K562 (cell line): Measurements from ENCODE around the gene SLC48A1. TPM values are rescaled to one million over a fixed set of nuclear protein-coding genes. Genes with fewer than 3 reads are reported as not detected.

Source experiments
- GABPA ChIP-seq: fragments of 200-800 bp; sonication (Bioruptor generic); conservative IDR thresholded peaks from 2 replicates; pipeline ENCODE4 v1.6.1; 2016; ENCODE audit warnings: low read depth, missing genetic modification characterization, missing compliant biosample characterization
- GATA2 ChIP-seq: sonication (generic); formaldehyde crosslinking; IDR thresholded peaks from 2 replicates; pipeline ENCODE4 v1.4.0; 2020; ENCODE audit warnings: mild to moderate bottlenecking, missing genetic modification reagents
- MAFG ChIP-seq: fragments of 450-650 bp; conservative IDR thresholded peaks from 2 replicates; pipeline ENCODE4 v1.6.1; 2016; ENCODE audit warnings: missing genetic modification characterization, missing compliant biosample characterization
- NR1H2 ChIP-seq: sonication (generic); formaldehyde crosslinking; IDR thresholded peaks from 2 replicates; pipeline ENCODE4 v1.4.0; 2020; ENCODE audit warnings: mild to moderate bottlenecking, missing genetic modification reagents
- RBM25 ChIP-seq: fragments of 200-400 bp; formaldehyde crosslinking; IDR thresholded peaks from 2 replicates; pipeline ENCODE4 v1.6.1; 2018; ENCODE audit warnings: low read length, low read depth, moderate library complexity; ENCODE audit not compliant: severe bottlenecking
- RFX5 ChIP-seq: IDR thresholded peaks from 2 replicates; pipeline ENCODE4 v1.6.1; 2011; ENCODE audit warnings: low read depth, mild to moderate bottlenecking, improper control_type of control experiment, low read length
- SP2 ChIP-seq: IDR thresholded peaks from 2 replicates; pipeline ENCODE4 v1.6.1; 2011; ENCODE audit warnings: mild to moderate bottlenecking, low read depth, low read length, moderate library complexity; ENCODE audit not compliant: poor library complexity, severe bottlenecking; ENCODE audit errors: extremely low read depth
- ZFP30 ChIP-seq: fragments of 250-450 bp; sonication (Bioruptor Pico); IDR thresholded peaks from 2 replicates; pipeline ENCODE4 v1.8.0; 2022; ENCODE audit warnings: moderate library complexity, mild to moderate bottlenecking, inconsistent platforms, borderline replicate concordance
- ZNF175 ChIP-seq: fragments of 200-800 bp; sonication (Bioruptor generic); IDR thresholded peaks from 2 replicates; pipeline ENCODE4 v1.6.1; 2016; ENCODE audit warnings: low read depth, mild to moderate bottlenecking, missing genetic modification characterization, missing compliant biosample characterization
- polyA plus RNA-seq, 8 experiments: library from polyadenylated mRNA; depleted of rRNA in 4 of 8; stranded (reverse) in 5 of 8; unstranded in 3 of 8; fragments of >200 nt; fragmentation: Nextera tagmentation in 2 of 8; fragmentation: Illumina TruSeq in 1 of 8; extraction: Ambion mirVana in 2 of 8; extraction: Trizol in 1 of 8; gene quantifications; 2 replicates each; pipeline versions ENCODE4 v1.2.1 to v1.2.3, GENCODE V29; 2011 to 2014; ENCODE audit warnings: inconsistent platforms in 1 of 8, missing spikeins in 1 of 8
- total RNA-seq, 7 experiments: library from RNA; depleted of rRNA in 6 of 7; stranded (reverse); fragments of >200 nt in 6 of 7; fragmentation: Illumina TruSeq in 2 of 7; extraction: Trizol in 2 of 7; gene quantifications; 2 replicates each; pipeline versions ENCODE4 v1.2.1 to v1.2.3, GENCODE V29; 2011 to 2021; ENCODE audit warnings: low replicate concordance in 1 of 7
- TF ChIP-seq, protein P1 (sequence below), 2 experiments: IDR thresholded peaks in 1 of 2; conservative IDR thresholded peaks in 1 of 2; 2 replicates each; pipeline ENCODE4 v1.6.1; 2016; ENCODE audit warnings: low read depth in 2 of 2, mild to moderate bottlenecking in 1 of 2, missing compliant biosample characterization in 1 of 2, missing genetic modification characterization in 1 of 2, moderate library complexity in 1 of 2
- TF ChIP-seq, protein P2 (sequence below), 2 experiments: fragments of 450-650 bp in 1 of 2; sonication (generic) in 1 of 2; formaldehyde crosslinking in 1 of 2; IDR thresholded peaks; 2 replicates each; pipeline versions ENCODE4 v1.7.1 to v1.9.0; 2016 to 2022; ENCODE audit warnings: inconsistent platforms in 1 of 2, mild to moderate bottlenecking in 1 of 2, missing genetic modification reagents in 1 of 2
- TF ChIP-seq, protein P3 (sequence below): IDR thresholded peaks from 2 replicates; pipeline ENCODE4 v1.6.1; 2014; ENCODE audit warnings: antibody characterized with exemption

The SLC48A1 gene
- total and polyA plus RNA-seq, 9 of the 15 experiments (the other 6 are each of a cell fraction or from before 2014, with no cell fraction given): 10.7 to 37.5 (median 18.7) TPM

DNA sequence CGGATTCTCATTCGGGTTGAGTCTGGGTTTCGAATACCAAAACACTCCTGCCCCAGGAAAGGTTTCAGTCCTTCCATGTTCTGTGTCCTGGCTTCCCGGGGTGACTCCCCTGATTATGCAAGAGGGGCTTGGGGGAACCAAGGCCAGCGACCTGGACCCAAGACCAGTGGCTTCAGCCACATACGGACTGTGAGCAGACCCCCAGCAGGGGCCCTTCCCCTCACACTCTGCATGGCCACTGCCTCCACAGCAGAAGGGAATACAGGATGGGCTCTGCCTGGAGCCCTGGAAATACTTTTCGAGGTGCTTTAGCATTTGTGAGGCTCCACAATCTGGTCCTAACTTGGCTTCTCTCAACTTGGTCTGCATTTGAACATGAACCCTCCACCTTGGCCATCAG lies 27.5 kb downstream of the SLC48A1 start (continued):
- TF ChIP-seq, protein P1, sequence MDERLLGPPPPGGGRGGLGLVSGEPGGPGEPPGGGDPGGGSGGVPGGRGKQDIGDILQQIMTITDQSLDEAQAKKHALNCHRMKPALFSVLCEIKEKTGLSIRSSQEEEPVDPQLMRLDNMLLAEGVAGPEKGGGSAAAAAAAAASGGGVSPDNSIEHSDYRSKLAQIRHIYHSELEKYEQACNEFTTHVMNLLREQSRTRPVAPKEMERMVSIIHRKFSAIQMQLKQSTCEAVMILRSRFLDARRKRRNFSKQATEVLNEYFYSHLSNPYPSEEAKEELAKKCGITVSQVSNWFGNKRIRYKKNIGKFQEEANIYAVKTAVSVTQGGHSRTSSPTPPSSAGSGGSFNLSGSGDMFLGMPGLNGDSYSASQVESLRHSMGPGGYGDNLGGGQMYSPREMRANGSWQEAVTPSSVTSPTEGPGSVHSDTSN (CRISPR knock-in tag; IDR thresholded peaks at IDR 0.05; ENCODE audit: low read depth): no peak
- TF ChIP-seq, protein P1 (tag; conservative IDR thresholded peaks at IDR 0.05; ENCODE audit: low read depth): no peak
- TF ChIP-seq SP2: no peak
- no peak for TF ChIP-seq RBM25
- no peak for TF ChIP-seq RFX5
- TF ChIP-seq ZFP30 (CRISPR knock-in tag): no peak
- TF ChIP-seq, protein P2, sequence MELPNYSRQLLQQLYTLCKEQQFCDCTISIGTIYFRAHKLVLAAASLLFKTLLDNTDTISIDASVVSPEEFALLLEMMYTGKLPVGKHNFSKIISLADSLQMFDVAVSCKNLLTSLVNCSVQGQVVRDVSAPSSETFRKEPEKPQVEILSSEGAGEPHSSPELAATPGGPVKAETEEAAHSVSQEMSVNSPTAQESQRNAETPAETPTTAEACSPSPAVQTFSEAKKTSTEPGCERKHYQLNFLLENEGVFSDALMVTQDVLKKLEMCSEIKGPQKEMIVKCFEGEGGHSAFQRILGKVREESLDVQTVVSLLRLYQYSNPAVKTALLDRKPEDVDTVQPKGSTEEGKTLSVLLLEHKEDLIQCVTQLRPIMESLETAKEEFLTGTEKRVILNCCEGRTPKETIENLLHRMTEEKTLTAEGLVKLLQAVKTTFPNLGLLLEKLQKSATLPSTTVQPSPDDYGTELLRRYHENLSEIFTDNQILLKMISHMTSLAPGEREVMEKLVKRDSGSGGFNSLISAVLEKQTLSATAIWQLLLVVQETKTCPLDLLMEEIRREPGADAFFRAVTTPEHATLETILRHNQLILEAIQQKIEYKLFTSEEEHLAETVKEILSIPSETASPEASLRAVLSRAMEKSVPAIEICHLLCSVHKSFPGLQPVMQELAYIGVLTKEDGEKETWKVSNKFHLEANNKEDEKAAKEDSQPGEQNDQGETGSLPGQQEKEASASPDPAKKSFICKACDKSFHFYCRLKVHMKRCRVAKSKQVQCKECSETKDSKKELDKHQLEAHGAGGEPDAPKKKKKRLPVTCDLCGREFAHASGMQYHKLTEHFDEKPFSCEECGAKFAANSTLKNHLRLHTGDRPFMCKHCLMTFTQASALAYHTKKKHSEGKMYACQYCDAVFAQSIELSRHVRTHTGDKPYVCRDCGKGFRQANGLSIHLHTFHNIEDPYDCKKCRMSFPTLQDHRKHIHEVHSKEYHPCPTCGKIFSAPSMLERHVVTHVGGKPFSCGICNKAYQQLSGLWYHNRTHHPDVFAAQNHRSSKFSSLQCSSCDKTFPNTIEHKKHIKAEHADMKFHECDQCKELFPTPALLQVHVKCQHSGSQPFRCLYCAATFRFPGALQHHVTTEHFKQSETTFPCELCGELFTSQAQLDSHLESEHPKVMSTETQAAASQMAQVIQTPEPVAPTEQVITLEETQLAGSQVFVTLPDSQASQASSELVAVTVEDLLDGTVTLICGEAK (IDR thresholded peaks at IDR 0.05): no peak
- TF ChIP-seq, protein P2 (CRISPR knock-in tag; IDR thresholded peaks at IDR 0.05): no peak
- TF ChIP-seq ZNF175 (CRISPR knock-in tag): no peak
- TF ChIP-seq GABPA (tag): no peak
- TF ChIP-seq, protein P3, sequence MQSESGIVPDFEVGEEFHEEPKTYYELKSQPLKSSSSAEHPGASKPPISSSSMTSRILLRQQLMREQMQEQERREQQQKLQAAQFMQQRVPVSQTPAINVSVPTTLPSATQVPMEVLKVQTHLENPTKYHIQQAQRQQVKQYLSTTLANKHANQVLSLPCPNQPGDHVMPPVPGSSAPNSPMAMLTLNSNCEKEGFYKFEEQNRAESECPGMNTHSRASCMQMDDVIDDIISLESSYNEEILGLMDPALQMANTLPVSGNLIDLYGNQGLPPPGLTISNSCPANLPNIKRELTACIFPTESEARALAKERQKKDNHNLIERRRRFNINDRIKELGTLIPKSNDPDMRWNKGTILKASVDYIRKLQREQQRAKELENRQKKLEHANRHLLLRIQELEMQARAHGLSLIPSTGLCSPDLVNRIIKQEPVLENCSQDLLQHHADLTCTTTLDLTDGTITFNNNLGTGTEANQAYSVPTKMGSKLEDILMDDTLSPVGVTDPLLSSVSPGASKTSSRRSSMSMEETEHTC: no peak
- TF ChIP-seq NR1H2 (CRISPR knock-in tag): no peak
- no peak for TF ChIP-seq MAFG (tag)
- TF ChIP-seq GATA2 (CRISPR knock-in tag): no peak
